Hippocampal formation (tissue), 2 donors: ENCODE results near the gene USP37.

Source experiments
- DNase-seq, 2 donors: peaks; one replicate each; lab custom pipeline; 2025; lab: John Stamatoyannopoulos, UW

The USP37 gene

GRCh38 chr2:218474527-218474926, 93.6 kb downstream of the USP37 start:
- no peak for DNase-seq

DNA sequence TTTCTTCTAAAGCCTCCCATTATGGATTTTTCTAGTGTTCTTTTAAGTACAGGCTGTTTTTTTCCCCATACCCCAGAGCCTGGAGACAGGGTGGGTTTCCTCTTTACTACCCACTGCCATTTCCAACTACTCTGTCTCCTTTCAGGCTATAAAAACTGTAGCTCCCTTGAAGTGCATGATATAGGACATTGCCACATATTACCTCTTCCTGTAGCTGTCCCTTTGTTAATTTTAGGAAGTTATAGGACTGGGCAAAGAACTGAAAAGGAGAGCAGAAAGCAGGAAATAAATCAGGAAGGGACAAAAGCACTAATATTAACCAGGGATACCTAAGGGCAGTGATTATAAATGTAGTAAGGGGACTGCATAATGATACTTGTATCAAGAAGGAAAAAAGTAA, 95.2 kb downstream of the USP37 start:
- no peak for DNase-seq

- no peak for DNase-seq
Observed at GRCh38 chr2:218471982-218472381, 96.2 kb downstream of the USP37 start.

DNA sequence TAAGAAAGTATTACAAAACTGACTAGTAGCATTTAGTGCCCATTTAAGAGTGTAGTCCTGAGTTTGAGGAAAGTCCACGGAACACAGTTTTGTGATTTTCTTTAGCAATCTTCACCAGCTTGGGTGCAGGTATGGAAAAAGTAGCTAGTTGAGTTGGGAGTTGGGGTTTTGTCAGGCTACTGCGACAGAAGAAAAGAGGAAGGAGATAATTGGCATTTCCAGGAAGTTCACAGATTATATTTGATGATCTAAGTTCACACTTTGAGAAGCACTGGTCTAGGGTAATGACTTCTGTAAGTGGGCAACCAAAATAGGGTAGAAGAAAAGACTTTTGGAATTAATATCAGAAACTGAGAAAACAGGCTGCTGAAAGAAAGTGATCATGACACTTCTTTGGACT, 97.1 kb downstream of the USP37 start:
- DNase-seq, result no peak

- DNase-seq, result no peak
Observed at GRCh38 chr2:218470448-218470847, 97.7 kb downstream of the USP37 start.

GRCh38 chr2:218465987-218466633, 102.0 kb downstream of the USP37 start:
- DNase-seq, result peak in 1 of 2 donors; percentile 22

DNA sequence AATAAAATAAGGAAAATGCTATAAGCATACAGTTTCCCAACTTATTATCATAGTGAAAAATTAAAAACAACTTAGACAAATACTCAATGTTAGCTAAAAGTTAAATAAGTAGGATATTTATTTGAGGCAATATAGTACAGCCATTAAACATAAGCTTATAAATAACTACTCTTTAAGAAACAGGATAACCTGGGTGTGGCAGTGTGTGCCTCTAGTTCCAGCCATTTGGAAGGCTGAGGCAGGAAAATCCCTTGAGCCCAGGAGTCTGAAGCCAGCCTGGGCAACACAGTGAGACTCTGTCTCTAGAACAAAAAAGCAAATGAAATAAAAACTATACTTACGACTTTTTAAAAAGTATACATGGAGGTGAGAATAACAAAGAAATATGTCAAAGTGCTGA, 109.6 kb downstream of the USP37 start:
- no peak for DNase-seq

DNA sequence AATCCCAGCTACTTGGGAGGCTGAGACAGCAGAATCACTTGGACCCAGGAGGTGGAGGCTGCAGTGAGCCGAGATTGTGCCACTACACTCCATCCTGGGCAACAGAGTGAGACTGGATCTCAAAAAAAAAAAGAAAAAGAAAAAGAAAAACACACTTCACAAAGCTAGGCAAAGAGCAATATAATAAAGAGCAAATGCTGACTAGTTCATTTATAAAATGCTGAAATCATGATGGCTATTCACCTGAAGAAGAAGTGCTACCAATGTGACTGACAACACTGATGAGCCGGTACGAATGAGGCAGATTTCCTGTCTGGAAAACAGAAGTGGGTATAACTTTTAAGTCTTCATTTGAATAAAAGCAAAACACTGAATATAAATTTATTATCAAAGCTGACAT, 111.3 kb downstream of the USP37 start:
- DNase-seq, result no peak

DNA sequence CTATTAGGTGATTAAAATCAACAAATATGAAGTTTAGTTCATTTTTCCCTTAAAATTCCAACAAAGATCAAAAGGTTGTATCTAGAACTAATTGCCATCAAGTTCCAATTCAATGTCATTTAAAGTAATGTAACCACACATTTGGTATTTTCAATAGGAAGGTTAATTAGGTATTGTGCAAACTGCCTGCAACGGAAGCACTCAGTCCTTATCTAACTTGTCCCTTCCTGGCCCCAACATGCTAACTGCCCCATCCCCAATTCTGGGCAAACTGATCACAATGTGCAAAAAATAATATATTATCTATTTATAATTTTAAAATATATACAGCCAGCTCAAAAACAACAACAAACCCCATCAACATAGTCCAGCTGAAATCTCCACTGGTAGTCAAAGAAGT, 116.1 kb downstream of the USP37 start:
- no peak for DNase-seq

DNA sequence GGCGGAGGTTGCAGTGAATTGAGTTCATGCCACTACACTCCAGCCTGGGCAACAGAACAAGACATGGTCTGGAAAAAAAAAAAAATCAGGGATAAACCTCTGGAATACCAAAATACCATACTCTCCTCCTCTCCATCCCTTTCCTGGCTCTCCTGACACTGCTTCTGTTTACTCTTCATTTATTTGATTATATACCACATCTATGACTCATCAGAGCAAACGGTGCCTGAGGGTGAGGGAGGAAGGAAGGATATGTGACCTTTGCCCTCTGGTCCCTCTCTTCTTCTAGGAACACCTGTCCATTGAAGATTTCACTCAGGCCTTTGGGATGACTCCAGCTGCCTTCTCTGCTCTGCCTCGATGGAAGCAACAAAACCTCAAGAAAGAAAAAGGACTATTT, 119.2 kb downstream of the USP37 start:
- no peak for DNase-seq

DNA sequence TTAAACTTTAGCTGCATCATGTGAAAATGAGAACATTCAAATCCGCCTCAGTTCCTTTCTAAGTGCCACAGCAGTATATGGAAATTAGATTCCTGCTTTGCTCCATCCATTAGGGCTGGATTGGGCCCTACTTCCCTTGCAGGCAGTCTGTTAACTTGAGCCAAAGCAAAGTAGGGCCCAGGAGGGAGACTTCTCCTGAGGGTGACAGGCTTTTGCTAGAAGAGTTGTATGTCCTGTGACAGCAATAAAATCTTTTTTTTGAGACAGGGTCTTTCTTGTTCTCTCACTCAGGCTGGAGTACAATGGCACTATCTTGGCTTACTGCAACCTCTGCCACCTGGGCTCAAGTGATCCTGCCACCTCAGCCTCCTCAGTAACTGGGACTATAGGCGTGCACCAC, 121.1 kb downstream of the USP37 start:
- no peak for DNase-seq

DNA sequence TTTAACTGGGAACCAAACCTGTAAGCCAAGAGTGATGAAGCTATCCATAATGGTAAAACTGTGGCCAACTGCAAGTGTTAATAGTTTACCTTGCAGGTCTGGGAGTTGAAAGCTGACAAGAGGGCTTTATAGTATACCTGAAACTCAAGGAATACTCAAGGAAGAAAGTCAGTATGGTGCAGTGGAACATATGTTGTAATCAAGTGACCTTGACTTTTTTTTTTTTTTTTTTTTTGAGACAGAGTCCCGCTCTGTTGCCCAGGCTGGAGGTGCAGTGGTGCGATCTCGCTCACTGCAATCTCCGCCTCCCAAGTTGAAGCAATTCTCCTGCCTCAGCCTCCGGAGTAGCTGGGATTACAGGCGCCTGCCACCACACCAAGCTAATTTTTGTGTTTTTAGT, 121.6 kb downstream of the USP37 start:
- no peak for DNase-seq

- DNase-seq, result no peak
Observed at GRCh38 chr2:218445602-218446001, 122.5 kb downstream of the USP37 start.

- no peak for DNase-seq
Observed at GRCh38 chr2:218444692-218445357, 123.3 kb downstream of the USP37 start.

GRCh38 chr2:218438596-218438995, 129.6 kb downstream of the USP37 start:
- peak in 1 of 2 donors; percentile 2 for DNase-seq

DNA sequence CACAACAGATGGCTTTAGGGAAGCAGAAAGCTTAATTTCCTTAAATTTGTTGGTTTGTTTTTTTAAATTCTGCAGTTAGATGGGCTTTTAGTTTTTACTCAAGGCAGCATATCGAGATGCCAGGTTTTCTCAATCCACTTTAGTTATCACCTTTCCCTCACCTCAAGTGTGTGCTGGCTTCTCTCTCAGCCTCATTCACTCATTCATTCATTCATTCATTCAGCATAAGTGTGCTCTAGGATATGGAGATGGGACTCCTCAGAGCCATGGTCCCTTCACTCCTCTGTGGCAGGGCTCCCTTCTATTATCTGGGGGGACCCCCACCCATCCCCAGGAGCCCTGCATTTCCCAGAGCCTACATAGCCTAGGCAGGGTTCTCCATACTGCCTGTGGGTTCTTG, 130.2 kb downstream of the USP37 start:
- no peak for DNase-seq

DNA sequence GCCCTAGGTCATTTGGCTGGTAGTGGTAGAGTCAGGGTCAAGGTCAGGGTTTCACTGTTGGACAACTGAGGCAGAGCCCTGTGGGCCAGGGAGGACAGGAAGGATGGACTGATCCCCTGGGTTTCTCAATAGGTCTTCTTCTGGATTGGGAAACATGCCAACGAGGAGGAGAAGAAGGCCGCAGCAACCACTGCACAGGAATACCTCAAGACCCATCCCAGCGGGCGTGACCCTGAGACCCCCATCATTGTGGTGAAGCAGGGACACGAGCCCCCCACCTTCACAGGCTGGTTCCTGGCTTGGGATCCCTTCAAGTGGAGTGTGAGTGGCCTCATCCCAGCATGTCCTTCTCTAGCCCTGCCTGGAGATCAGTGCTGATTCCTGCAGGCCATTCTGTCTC, 131.2 kb downstream of the USP37 start:
- DNase-seq, result no peak

GRCh38 chr2:218435003-218435982, 132.9 kb downstream of the USP37 start:
- no peak for DNase-seq

- no peak for DNase-seq
Observed at GRCh38 chr2:218434456-218434855, 133.7 kb downstream of the USP37 start.

DNA sequence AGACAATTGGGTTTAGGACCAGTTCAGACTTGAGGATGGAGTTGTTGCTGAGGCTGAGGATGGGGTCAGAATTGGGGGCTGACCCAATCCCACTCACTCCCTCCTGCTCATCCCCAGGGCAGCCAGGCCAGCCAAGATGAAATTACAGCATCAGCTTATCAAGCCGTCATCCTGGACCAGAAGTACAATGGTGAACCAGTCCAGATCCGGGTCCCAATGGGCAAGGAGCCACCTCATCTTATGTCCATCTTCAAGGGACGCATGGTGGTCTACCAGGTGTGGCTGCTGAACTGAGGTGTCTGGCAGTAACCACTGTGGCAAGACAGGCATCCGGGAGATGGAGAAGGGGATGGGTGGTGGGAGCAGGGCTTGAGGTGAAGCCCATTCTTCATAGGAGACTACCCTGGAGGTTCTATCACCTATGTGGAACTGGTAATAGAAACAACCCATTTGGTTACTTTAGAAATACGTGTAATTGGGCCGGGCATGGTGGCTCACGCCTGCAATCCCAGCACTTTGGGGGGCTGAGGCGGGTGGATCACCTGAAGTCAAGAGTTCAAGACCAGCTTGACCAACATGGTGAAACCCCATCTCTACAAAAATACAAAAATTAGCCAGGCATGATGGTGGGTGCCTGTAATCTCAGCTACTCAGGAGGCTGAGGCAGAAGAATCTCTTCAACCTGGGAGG, 135.3 kb downstream of the USP37 start:
- DNase-seq, result no peak

DNA sequence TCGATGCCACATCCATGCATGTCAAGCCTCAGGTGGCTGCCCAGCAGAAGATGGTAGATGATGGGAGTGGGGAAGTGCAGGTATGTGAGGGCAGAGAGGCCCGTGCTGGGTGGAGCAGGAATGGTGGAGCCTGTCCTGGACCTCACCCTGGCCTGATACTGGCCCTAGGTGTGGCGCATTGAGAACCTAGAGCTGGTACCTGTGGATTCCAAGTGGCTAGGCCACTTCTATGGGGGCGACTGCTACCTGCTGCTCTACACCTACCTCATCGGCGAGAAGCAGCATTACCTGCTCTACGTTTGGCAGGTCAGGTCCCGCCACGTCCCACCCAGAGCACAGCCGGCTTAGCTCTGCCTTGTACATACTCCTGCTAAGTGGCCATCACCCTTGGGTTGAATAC, 136.3 kb downstream of the USP37 start:
- no peak for DNase-seq

DNA sequence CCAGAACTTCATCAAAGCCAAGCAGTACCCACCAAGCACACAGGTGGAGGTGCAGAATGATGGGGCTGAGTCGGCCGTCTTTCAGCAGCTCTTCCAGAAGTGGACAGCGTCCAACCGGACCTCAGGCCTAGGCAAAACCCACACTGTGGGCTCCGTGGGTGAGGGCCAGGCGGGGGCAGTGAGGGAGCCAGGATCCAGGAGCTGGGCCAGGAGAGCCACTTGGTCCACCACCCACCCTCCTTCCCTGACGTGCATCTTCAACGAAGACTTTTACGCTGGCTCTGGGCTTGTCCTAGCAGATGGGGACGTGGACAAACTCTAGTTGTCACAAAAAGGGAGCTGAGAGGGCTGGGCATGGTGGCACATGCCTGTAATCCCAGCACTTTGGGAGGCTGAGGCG, 137.4 kb downstream of the USP37 start:
- DNase-seq, result no peak
